Activated gamma-delta T cell treated with Interleukin-2 at 50 U/mL for 16 hours (primary cell): ENCODE results near the gene SCNN1G.
"Not testable (repeated sequence)": the region's sequence is repeated elsewhere in the genome, so short reads cannot be mapped to it uniquely, and the experiment has no call there.

Source experiments
- DNase-seq: peaks from one replicate; pipeline ENCODE4 v3.0.0-alpha.2; 2020

The SCNN1G gene

GRCh38 chr16:23182679-23183542 is at the start of gene SCNN1G:
Gene SCNN1G, plus strand, starts transcription at chr16:23182745. Its CDS starts 3,527 bp downstream, at chr16:23186272.
- DNase-seq: no peak

GRCh38 chr16:23132775-23133463 is 49.6 kb upstream of the SCNN1G start:
- no peak for DNase-seq

GRCh38 chr16:23134274-23134673 is 48.3 kb upstream of the SCNN1G start:
- no peak for DNase-seq

GRCh38 chr16:23137256-23137655 is 45.3 kb upstream of the SCNN1G start:
- no peak for DNase-seq

GRCh38 chr16:23137818-23138217 is 44.7 kb upstream of the SCNN1G start:
- no peak for DNase-seq

- no peak for DNase-seq
Measured at GRCh38 chr16:23140107-23140506, 42.4 kb upstream of the SCNN1G start.

- DNase-seq: no peak
Measured at GRCh38 chr16:23141033-23141432, 41.5 kb upstream of the SCNN1G start.

GRCh38 chr16:23141500-23141899 is 41.0 kb upstream of the SCNN1G start:
- no peak for DNase-seq

GRCh38 chr16:23141959-23142740 is 40.4 kb upstream of the SCNN1G start:
- no peak for DNase-seq

GRCh38 chr16:23143391-23143790 is 39.2 kb upstream of the SCNN1G start:
- DNase-seq: no peak

- not testable (repeated sequence) for DNase-seq
Measured at GRCh38 chr16:23144393-23144792, 38.2 kb upstream of the SCNN1G start.

- DNase-seq: no peak
Measured at GRCh38 chr16:23145186-23145585, 37.4 kb upstream of the SCNN1G start.

- no peak for DNase-seq
Measured at GRCh38 chr16:23145608-23146007, 36.9 kb upstream of the SCNN1G start.

GRCh38 chr16:23146877-23147601 is 35.5 kb upstream of the SCNN1G start:
- DNase-seq: no peak

- DNase-seq: no peak
Measured at GRCh38 chr16:23147666-23148065, 34.9 kb upstream of the SCNN1G start.

GRCh38 chr16:23148166-23148512 is 34.4 kb upstream of the SCNN1G start:
- no peak for DNase-seq

GRCh38 chr16:23148513-23149266 is 33.9 kb upstream of the SCNN1G start:
- DNase-seq: peak; percentile 45

GRCh38 chr16:23149267-23149992 is 33.1 kb upstream of the SCNN1G start, which contains the start of gene USP31:
Gene USP31, minus strand, starts transcription at chr16:23149452. Its CDS starts 182 bp downstream, at chr16:23149270.
- DNase-seq: peak; percentile 86

- DNase-seq: no peak
Measured at GRCh38 chr16:23149993-23150364, 32.6 kb upstream of the SCNN1G start.

GRCh38 chr16:23152386-23153178 is 30.0 kb upstream of the SCNN1G start:
- DNase-seq: no peak
